CD4-positive, alpha-beta memory T cell (primary cell): ENCODE results near the gene CTXND1. TPM values are rescaled to one million over a fixed set of nuclear protein-coding genes. Genes with fewer than 3 reads are reported as not detected.

Source experiments
- CTCF ChIA-PET: fragments of 350-600 bp; sonication (Branson Sonifier 250); formaldehyde crosslinking; loops from one replicate; lab custom pipeline; 2021; ENCODE audit warnings: inconsistent platforms; ENCODE audit not compliant: partially characterized antibody; lab: Charles Lee
- POLR2A ChIA-PET: fragments of 350-600 bp; sonication (Branson Sonifier 250); formaldehyde crosslinking; loops from one replicate; lab custom pipeline; 2021; ENCODE audit not compliant: partially characterized antibody; lab: Charles Lee
- DNase-seq, 5 donors: peaks; one replicate each; pipeline versions ENCODE4 v3.0.0 to v3.0.0-alpha.2; 2020 to 2022; ENCODE audit warnings: mixed read lengths in 1 of 5
- H3K27ac ChIP-seq: one replicate; pipeline ENCODE4 v1.7.0; 2013; ENCODE audit warnings: low read depth, low read length
- H3K27me3 ChIP-seq: 2 replicates; pipeline ENCODE4 v1.7.0; 2013; ENCODE audit warnings: mild to moderate bottlenecking, low read length, moderate library complexity; ENCODE audit not compliant: insufficient read depth
- H3K36me3 ChIP-seq: 2 replicates; pipeline ENCODE4 v1.7.0; 2013; ENCODE audit warnings: mild to moderate bottlenecking, low read length, moderate library complexity; ENCODE audit not compliant: insufficient read depth
- H3K4me1 ChIP-seq: 2 replicates; pipeline ENCODE4 v1.7.0; 2013; ENCODE audit warnings: mild to moderate bottlenecking, low read length, moderate library complexity; ENCODE audit not compliant: insufficient read depth
- H3K4me3 ChIP-seq, 2 donors: one replicate each; pipeline ENCODE4 v1.7.0; 2013; ENCODE audit warnings: low read length in 2 of 2, mild to moderate bottlenecking in 1 of 2
- H3K9me3 ChIP-seq, 2 donors: one replicate each; pipeline ENCODE4 v1.7.0; 2013; ENCODE audit warnings: low read length in 2 of 2, control low read depth in 1 of 2; ENCODE audit not compliant: control insufficient read depth in 1 of 2
- H3K27ac Mint-ChIP-seq, 7 donors: one replicate each; pipeline ENCODE4 v1.8.0; 2020 to 2021; ENCODE audit warnings: mixed read lengths in 7 of 7, mild to moderate bottlenecking in 6 of 7, inconsistent platforms in 3 of 7, moderate library complexity in 3 of 7
- H3K27me3 Mint-ChIP-seq, 2 donors: one replicate each; pipeline ENCODE4 v1.8.0; 2020 to 2021; ENCODE audit warnings: mixed read lengths in 2 of 2
- H3K36me3 Mint-ChIP-seq, 2 donors: one replicate each; pipeline ENCODE4 v1.8.0; 2020 to 2021; ENCODE audit warnings: mixed read lengths in 2 of 2, inconsistent platforms in 1 of 2, mild to moderate bottlenecking in 1 of 2
- H3K4me1 Mint-ChIP-seq, 4 donors: one replicate each; pipeline ENCODE4 v1.8.0; 2020 to 2021; ENCODE audit warnings: mixed read lengths in 4 of 4, mild to moderate bottlenecking in 1 of 4
- H3K4me3 Mint-ChIP-seq, 8 donors: one replicate each; pipeline ENCODE4 v1.8.0; 2020 to 2021; ENCODE audit warnings: mixed read lengths in 8 of 8, mild to moderate bottlenecking in 7 of 8, moderate library complexity in 6 of 8, inconsistent platforms in 3 of 8
- H3K9me3 Mint-ChIP-seq, 8 donors: one replicate each; pipeline ENCODE4 v1.8.0; 2020 to 2021; ENCODE audit warnings: mixed read lengths in 8 of 8, mild to moderate bottlenecking in 5 of 8, inconsistent platforms in 3 of 8, moderate library complexity in 1 of 8
- intact Hi-C: fragments of 100-400 bp; cut with micrococcal nuclease; formaldehyde crosslinking; loops from one replicate; pipeline ENCODE4 v1.15.1; 2023
- polyA plus RNA-seq, 2 donors: library from polyadenylated mRNA; unstranded; fragments of 300-500 nt; fragmentation: Illumina TruSeq; gene quantifications; one replicate each; pipeline ENCODE4 v1.2.3, GENCODE V29; 2021
- total RNA-seq, 2 experiments: library from RNA; stranded (reverse); gene quantifications; one replicate each; pipeline ENCODE4 v1.2.3, GENCODE V29; 2021

The CTXND1 gene
- total and polyA plus RNA-seq, 4 experiments from 2014 or later = not detected

DNA sequence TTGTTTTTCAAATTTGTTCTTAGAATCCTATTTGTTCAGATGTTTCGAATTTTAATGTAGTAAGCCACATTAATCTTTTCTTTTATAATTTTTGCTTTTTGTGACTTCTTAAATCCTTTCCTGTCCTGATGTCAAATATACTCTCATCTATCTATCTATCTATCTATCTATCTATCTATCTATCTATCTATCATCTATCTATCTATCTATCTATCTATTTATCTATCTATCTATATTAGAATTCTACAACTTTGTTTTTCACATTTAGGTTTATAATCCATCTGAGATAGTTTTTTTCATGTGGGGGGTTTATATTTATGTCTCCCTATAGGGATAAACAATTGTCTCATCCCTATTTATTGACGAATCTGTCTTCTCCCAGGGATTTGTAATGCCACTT, 32.1 kb downstream of the CTXND1 start:
- H3K27ac ChIP-seq = no peak overlapping the region
- H3K27ac Mint-ChIP-seq = no peak overlapping the region
- no peaks in the 10 kb centered on the region for H3K36me3 Mint-ChIP-seq
- peaks cover 0 to 2% (median 0%) of the 10 kb centered on the region in 8 donors for H3K9me3 Mint-ChIP-seq
- H3K4me3 Mint-ChIP-seq = no peak overlapping the region
- H3K27me3 ChIP-seq = no peaks in the 10 kb centered on the region
- POLR2A ChIA-PET = no interaction called here
- peaks cover 1 to 13% of the 10 kb centered on the region in 2 donors for H3K27me3 Mint-ChIP-seq
- no peaks in the 10 kb centered on the region for H3K36me3 ChIP-seq
- CTCF ChIA-PET = no interaction called here
- no peaks in the 10 kb centered on the region for H3K4me1 Mint-ChIP-seq
- no peaks in the 10 kb centered on the region for H3K9me3 ChIP-seq
- no peak for DNase-seq
- intact Hi-C loops = no loop called here
- no peaks in the 10 kb centered on the region for H3K4me1 ChIP-seq
- no peak overlapping the region for H3K4me3 ChIP-seq

- POLR2A ChIA-PET = no interaction called here
- Histone ChIP-seq H3K27me3 (no peaks in the 10 kb centered on the region), H3K4me1 (no peaks in the 10 kb centered on the region), H3K4me3 (no peak overlapping the region), H3K27ac (no peak overlapping the region), H3K9me3 (no peaks in the 10 kb centered on the region), H3K36me3 (no peaks in the 10 kb centered on the region)
- DNase-seq = no peak
- no peak overlapping the region for H3K27ac Mint-ChIP-seq
- H3K9me3 Mint-ChIP-seq = peaks cover 0 to 3% (median 0%) of the 10 kb centered on the region in 8 donors
- H3K4me1 Mint-ChIP-seq = no peaks in the 10 kb centered on the region
- H3K27me3 Mint-ChIP-seq = peaks cover 11 to 15% of the 10 kb centered on the region in 2 donors
- H3K4me3 Mint-ChIP-seq = no peak overlapping the region
- H3K36me3 Mint-ChIP-seq = no peaks in the 10 kb centered on the region
- intact Hi-C loops = no loop called here
- CTCF ChIA-PET = no interaction called here
Observed at GRCh38 chr15:80217327-80217900, 34.6 kb downstream of the CTXND1 start.

- peaks cover 0 to 3% (median 0%) of the 10 kb centered on the region in 8 donors for H3K9me3 Mint-ChIP-seq
- ChIA-PET POLR2A (no interaction called here), CTCF (no interaction called here)
- H3K4me3 Mint-ChIP-seq = no peak overlapping the region
- H3K9me3 ChIP-seq = no peaks in the 10 kb centered on the region
- H3K27me3 ChIP-seq = no peaks in the 10 kb centered on the region
- no peak overlapping the region for H3K27ac Mint-ChIP-seq
- peaks cover 11 to 18% of the 10 kb centered on the region in 2 donors for H3K27me3 Mint-ChIP-seq
- H3K4me3 ChIP-seq = no peak overlapping the region
- H3K27ac ChIP-seq = no peak overlapping the region
- no peaks in the 10 kb centered on the region for H3K36me3 ChIP-seq
- no peaks in the 10 kb centered on the region for H3K4me1 Mint-ChIP-seq
- H3K4me1 ChIP-seq = no peaks in the 10 kb centered on the region
- intact Hi-C loops = no loop called here
- H3K36me3 Mint-ChIP-seq = no peaks in the 10 kb centered on the region
- DNase-seq = no peak
Observed at GRCh38 chr15:80216911-80217310, 35.1 kb downstream of the CTXND1 start.

DNA sequence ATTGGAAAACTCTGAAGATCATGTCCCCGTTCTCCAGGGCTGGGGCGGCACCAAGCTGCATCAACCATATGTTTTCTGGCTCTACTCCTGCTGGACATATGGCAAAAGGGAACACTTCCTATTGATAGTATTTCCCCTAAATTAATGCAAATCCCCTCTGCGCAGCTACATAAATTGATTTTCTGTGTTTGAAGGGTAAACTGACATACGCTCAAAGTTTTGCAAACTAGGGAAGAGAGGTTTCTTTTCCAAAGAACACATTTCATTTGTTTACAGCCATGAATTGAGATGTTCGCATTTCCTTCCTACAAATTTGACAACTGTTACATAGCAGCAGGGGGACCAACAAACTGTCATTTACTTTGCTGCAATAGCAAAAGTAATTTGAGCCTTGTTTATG, 35.9 kb downstream of the CTXND1 start:
- peaks cover 14 to 17% of the 10 kb centered on the region in 2 donors for H3K27me3 Mint-ChIP-seq
- Histone ChIP-seq H3K4me3 (no peak overlapping the region), H3K36me3 (no peaks in the 10 kb centered on the region), H3K27me3 (no peaks in the 10 kb centered on the region), H3K27ac (no peak overlapping the region), H3K9me3 (no peaks in the 10 kb centered on the region), H3K4me1 (no peaks in the 10 kb centered on the region)
- H3K27ac Mint-ChIP-seq = no peak overlapping the region
- POLR2A ChIA-PET = no interaction called here
- CTCF ChIA-PET = no interaction called here
- no peaks in the 10 kb centered on the region for H3K36me3 Mint-ChIP-seq
- intact Hi-C loops = no loop called here
- no peak overlapping the region for H3K4me3 Mint-ChIP-seq
- DNase-seq = no peak
- H3K4me1 Mint-ChIP-seq = no peaks in the 10 kb centered on the region
- peaks cover 0 to 3% (median 0%) of the 10 kb centered on the region in 8 donors for H3K9me3 Mint-ChIP-seq

DNA sequence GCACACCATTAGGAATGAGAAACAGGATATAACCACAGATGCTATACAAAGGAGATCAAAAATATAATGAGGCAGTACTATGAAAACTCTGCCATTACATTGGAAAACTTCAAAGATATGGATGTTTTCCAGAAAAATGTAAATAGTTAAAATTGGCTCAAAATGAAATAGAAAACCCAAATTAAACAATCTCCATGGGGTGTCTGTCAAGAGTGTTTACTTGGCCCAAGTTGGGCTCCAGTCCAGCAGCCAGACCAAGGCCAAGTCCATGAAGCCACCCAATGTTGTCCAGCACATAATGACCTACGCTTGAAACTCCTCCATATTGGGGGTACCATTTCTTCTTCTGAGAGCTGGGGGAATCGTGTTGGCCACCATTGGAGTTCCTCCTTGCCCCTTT, 37.1 kb downstream of the CTXND1 start:
- DNase-seq = no peak
- Mint-ChIP-seq H3K9me3 (peaks cover 0 to 3% (median 0%) of the 10 kb centered on the region in 8 donors), H3K27ac (no peak overlapping the region), H3K4me3 (no peak overlapping the region), H3K27me3 (peaks cover 13 to 21% of the 10 kb centered on the region in 2 donors), H3K4me1 (no peaks in the 10 kb centered on the region), H3K36me3 (no peaks in the 10 kb centered on the region)
- ChIA-PET POLR2A (no interaction called here), CTCF (no interaction called here)
- Histone ChIP-seq H3K27ac (no peak overlapping the region), H3K4me1 (no peaks in the 10 kb centered on the region), H3K9me3 (no peaks in the 10 kb centered on the region), H3K27me3 (no peaks in the 10 kb centered on the region), H3K36me3 (no peaks in the 10 kb centered on the region), H3K4me3 (no peak overlapping the region)
- intact Hi-C loops = no loop called here

- CTCF ChIA-PET = no interaction called here
- Histone ChIP-seq H3K4me3 (no peak overlapping the region), H3K27ac (no peak overlapping the region), H3K9me3 (no peaks in the 10 kb centered on the region), H3K4me1 (no peaks in the 10 kb centered on the region), H3K36me3 (no peaks in the 10 kb centered on the region), H3K27me3 (peaks cover 4% of the 10 kb centered on the region)
- Mint-ChIP-seq H3K27me3 (peaks cover 18 to 27% of the 10 kb centered on the region in 2 donors), H3K9me3 (peaks cover 0 to 3% (median 0%) of the 10 kb centered on the region in 8 donors), H3K4me1 (no peaks in the 10 kb centered on the region), H3K27ac (no peak overlapping the region), H3K36me3 (no peaks in the 10 kb centered on the region), H3K4me3 (no peak overlapping the region)
- DNase-seq = no peak
- intact Hi-C loops = no loop called here
- POLR2A ChIA-PET = no interaction called here
Observed at GRCh38 chr15:80211976-80212375, 40.0 kb downstream of the CTXND1 start.

DNA sequence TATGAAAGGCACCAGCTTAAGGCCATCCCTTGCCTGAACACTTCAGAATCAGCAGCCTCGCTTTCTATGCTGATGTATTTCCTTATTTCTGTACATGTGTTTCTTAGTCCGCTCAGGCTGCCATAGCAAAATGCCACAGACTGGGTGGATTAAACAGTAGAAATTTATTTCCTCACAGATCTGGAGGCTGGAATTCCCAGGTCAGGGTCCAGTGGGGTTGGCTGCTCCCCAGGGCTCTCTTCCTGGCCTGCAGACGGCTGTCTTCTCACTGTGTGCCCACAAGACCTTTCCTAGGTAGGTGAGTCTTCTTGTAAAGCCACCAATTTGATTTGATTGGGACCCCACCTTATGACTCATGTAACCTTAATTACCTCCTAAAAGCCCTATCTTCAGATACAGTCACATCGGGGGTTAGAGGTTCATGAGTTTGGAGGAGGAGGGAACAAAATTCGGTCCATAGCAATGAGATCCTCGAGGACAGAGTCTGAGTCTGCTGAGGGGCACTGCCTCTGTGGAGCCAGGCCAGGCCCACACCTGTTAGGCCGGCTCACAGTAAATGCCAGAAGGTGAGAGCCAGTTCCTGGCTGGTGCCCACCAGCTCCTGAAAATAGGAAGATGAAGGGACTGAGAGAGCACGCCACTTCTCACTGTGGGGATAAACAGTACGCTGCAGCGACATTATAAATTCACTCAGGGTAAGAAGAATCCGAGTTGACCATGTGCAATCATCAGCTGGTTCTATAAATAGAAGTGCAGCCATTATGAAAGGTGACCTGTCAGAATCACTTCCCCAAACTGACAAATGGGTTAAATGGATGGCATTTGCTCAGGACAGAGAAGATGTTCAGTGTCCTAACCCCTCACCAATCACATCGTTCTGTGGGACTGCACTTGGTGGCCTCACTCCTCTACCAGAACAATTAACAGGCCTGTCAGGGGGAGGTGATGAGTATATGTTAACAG, 41.1 kb downstream of the CTXND1 start:
- Histone ChIP-seq H3K36me3 (no peaks in the 10 kb centered on the region), H3K27me3 (peaks cover 4% of the 10 kb centered on the region), H3K4me3 (no peak overlapping the region), H3K9me3 (no peaks in the 10 kb centered on the region), H3K4me1 (no peaks in the 10 kb centered on the region), H3K27ac (no peak overlapping the region)
- Mint-ChIP-seq H3K27ac (no peak overlapping the region), H3K27me3 (peaks cover 25% of the 10 kb centered on the region in 2 donors), H3K36me3 (no peaks in the 10 kb centered on the region), H3K9me3 (peaks cover 0 to 3% (median 0%) of the 10 kb centered on the region in 8 donors), H3K4me3 (no peak overlapping the region), H3K4me1 (no peaks in the 10 kb centered on the region)
- intact Hi-C loops = no loop called here
- ChIA-PET POLR2A (no interaction called here), CTCF (no interaction called here)
- DNase-seq = no peak
